ENCODE measurements around the gene MBD3L4.
A peak's percentile ranks its signal among the peaks of the same experiment; 100 is the strongest.
"Not testable (repeated sequence)": the region's sequence is repeated elsewhere in the genome, so short reads cannot be mapped to it uniquely, and the experiment has no call there.

The MBD3L4 gene

DNA sequence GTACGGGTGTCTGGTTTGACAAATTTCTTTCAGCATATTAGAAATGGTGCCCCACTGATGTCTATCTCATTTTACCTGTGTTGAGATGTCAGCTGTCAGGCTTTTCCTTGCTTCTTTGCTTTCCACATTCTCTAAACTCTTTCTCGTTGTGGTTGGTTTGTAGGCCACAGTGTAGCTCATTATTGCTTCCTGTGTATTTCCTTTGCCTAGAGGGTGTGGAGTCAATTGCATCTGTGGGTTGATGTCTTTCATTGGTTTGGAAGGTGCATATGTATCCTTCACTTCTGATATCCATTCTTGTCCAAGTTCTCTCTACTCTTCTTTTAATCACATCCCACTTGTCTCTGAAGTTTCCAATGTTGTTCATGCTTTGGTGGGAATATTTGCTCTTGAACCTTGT lies 1.6 kb upstream of the MBD3L4 start:
- DNase-seq = not testable (repeated sequence)

DNA sequence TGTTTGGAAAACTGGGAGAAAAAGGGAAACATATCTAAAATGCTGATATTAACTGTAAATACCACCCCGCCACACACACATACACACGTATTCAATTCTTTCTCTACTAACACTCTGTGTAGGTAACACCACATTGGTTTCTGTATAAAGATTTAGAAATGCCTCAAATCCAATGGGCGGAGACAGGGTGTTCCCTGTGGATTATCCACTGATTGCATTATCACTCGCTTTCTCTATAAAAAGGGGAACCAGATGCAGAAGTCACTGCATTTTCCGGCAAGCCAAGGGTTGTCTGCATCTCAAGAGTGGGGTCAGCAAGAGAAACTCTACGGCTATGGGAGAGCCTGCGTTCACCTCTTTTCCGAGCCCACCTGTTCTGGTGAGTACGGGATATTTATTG lies 9.7 kb downstream of the MBD3L4 start, which contains the start of gene MBD3L5:
MBD3L5 (plus strand) TSS at position 301 of the 400 bp plus-strand sequence; CDS start at position 335, 34 bp downstream.
- DNase-seq = not testable (repeated sequence)

DNA sequence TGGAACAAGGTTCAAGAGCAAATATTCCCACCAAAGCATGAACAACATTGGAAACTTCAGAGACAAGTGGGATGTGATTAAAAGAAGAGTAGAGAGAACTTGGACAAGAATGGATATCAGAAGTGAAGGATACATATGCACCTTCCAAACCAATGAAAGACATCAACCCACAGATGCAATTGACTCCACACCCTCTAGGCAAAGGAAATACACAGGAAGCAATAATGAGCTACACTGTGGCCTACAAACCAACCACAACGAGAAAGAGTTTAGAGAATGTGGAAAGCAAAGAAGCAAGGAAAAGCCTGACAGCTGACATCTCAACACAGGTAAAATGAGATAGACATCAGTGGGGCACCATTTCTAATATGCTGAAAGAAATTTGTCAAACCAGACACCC lies 11.2 kb downstream of the MBD3L4 start:
- DNase-seq = not testable (repeated sequence)

DNA sequence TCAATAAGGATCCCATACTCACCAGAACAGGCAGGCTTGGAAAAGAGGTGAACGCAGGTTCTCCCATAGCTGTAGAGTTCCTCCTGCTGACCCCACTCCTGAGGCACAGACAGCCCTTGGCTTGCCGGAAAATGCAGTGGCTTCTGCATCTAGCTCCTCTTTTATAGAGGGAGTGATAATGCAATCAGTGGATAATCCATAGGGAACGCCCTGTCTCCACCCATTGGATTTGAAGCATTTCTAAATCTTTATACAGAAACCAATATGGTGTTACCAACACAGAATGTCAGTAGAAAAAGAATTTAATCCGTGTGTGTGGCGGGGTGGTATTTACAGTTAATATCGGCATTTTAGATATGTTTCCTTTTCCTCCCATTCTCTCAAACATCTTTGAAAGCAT lies 18.6 kb downstream of the MBD3L4 start, which contains the start of gene MBD3L2B:
MBD3L2B (minus strand) TSS at position 101 of the 400 bp plus-strand sequence; CDS start at position 67, 34 bp downstream.
- not testable (repeated sequence) for DNase-seq

DNA sequence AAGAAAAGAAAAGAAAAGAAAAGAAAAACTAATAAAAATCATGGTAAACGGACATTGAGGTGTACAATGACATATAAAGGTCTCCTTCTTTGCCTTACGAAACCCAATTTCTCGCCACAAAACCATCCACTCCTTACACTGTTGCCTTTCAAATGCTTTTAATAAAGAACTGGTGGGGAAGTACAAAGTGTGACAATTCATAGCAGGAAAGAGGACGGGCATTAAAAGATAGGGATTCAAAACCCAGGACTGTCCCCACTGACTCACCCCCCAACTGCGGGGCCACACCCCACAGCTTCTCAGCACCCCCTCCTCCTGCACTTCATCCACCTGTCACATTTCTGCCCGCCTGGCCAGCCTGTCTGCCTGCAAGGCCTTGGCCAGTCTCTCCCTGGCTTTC lies 21.2 kb downstream of the MBD3L4 start:
- DNase-seq = no peak

DNA sequence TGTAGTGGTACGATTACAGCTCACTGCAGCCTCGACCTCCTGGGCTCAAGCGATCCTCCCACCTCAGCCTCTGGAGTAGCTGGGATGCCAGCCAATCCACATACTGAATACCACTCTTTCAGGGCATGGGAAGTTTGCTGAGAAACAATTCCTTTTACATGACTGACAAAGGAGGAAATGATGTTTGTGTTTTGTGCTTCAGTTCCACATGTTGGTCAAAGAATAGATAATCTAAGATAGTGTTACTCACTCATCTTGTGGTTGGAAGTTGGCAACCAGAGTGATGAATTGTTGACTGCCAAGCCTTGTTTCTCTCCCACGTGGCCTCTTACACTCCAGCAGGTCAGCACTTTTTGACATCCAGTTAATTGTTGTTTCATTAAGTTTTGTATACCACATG lies 26.3 kb downstream of the MBD3L4 start:
- peak; percentile 11 for DNase-seq

DNA sequence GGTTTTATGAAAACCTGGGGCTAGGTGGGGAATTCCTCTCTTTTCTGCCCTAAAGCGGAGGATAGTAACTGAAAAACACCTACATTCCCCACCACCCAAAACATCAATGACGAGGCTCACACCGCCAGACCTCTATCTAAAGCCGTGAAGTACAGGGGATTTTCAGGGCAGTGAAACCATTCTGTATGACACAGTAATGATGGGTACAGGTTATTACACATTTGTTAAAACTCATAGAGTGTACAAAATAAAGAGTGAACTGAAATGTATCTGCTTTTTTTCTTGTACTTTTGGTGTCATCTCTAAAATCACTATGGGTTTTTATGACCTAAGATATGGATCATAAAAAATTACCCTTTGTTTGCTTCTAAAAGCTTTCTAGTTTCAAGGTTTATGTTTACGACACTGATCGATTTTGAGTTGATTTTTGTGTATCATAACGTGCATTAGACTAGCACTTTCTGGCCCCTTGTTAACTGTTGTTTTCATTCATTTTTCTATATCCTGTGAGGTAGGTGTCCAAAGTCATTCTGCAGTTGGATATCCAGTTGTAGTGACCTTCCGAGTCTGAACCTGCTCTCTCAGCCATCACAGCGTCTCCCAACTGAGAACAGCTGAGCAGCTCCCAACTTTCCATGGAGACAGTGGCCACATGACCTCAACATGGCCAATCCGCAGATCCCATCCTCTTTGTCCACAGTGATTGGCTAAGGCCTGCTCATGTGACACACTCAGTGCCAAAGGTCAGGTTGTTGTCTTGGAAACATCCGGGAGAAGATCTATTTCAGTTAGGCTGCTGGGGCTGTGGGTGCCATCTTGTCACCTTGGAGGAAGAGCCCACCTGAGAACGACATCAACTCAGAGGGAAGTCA lies 29.0 kb downstream of the MBD3L4 start:
- no peak for DNase-seq

DNA sequence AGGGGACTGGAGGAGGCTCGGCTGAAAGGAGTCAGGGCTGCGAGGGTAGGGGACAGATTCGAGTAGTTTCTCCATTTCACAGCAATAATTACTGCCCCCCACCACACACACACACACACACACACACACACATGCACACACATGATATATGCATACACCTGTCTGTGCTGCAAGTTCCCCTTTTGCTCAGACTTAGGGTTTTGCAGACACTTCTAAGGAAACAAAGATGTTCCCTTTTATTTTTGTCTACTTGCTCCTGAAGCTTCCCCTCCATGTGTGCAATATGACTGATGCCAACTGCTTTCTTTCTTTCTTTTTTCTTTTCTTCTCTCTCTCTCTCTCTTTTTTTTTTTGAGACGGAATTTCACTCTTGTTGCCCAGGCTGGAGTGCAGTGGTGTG lies 32.1 kb downstream of the MBD3L4 start:
- no peak for DNase-seq

GRCh38 chr19:7006135-7006704 lies 33.8 kb downstream of the MBD3L4 start:
- no peak for DNase-seq

DNA sequence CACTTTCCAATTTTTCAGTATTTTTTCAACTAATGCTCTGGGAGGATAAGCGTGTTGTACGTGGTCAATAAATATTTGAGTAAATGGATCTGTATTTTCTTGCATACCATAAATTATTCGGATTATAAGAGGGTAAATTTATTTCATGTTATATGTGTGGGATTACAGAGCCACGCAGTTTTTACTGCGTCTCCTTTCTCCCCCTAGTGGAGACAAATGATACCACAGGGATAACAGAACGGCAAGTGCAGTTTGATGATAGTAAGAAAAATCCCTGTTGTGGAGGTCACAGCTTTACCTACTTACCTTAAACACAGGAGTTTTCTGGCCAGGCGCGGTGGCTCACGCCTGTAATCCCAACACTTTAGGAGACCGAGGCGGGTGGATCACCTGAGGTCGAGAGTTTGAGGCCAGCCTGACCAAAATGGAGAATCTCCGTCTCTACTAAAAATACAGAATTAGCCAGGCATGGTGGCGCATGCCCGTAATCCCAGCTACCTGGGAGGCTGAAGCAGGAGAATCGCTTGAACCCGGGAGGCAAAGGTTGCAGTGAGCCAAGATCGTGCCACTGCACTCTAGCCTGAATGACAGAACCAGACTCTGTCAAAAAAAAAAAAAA lies 35.6 kb downstream of the MBD3L4 start:
- DNase-seq = no peak

DNA sequence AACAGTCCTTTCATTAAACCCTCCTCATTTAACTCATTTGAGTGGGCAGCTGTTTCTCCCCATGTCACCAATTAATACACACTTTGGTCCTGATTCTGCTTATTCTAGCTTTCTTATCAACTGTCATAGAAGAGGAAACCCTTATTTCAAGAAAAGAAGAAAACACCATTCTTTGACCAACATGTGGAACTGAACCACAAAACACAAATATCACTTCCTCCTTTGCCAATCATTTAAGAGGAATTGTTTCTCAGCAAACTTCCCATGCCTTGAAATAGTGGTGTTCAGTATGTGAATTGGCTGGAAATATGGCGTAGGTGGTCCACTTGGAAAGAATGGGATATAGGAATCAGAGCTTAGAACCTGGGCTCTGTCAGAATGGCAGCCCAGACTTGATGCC lies 39.2 kb downstream of the MBD3L4 start:
- DNase-seq = no peak

- DNase-seq = no peak
These were observed 39.6 kb downstream of the MBD3L4 start for GRCh38 chr19:7000333-7000732.

DNA sequence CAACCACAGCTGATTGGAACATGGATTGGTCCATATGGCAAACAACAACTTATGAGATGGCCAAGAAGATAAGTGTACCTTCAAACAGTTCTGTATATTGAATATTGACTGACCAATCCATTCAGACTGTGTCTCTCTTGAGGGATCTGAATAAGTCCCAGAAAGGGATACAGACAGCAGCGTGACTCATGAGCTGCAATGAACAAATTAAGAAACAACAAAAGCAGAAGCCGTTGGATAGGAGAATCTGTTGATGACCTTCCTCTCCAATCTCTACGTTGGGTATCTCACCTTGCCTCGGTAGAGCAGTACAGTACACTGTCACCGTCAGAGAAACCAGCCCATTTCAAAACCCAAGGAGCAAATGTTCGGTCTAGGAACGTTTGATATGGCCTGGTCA lies 40.0 kb downstream of the MBD3L4 start:
- DNase-seq = no peak

DNA sequence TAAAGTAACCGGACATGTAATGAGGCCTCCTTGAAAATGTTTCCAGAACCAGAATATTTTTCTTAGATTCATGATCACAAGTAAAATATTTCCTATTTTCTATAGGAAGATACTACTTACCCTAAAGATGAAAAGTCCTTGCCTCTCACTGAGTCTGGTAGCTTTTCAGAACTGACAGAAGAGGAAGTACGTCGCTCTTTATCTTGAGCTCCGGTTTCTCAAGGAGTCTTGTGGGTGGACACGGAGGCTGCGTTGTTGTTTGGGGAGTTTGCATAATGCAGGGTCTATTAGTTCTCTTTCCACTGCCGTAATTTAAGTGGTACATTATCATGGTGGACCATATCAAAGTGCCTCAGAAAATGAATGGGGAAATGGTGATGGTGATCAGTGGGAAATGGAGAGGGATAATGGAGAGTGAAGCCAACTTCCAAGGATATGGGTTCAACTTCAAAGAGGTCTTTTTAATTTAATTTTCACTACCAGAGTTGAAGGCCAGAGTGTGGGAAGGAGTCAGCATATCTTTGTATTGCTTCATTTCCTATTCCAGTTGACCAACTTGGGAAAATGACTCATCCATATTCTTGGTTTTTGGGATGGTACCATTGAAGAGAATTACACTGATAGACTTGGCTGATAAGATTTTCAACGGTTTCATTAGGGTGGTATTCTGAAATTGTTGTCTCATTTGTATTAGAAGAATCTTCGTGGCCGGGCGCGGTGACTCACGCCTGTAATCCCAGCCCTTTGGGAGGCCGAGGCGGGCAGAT lies 42.1 kb downstream of the MBD3L4 start:
- DNase-seq = no peak

DNA sequence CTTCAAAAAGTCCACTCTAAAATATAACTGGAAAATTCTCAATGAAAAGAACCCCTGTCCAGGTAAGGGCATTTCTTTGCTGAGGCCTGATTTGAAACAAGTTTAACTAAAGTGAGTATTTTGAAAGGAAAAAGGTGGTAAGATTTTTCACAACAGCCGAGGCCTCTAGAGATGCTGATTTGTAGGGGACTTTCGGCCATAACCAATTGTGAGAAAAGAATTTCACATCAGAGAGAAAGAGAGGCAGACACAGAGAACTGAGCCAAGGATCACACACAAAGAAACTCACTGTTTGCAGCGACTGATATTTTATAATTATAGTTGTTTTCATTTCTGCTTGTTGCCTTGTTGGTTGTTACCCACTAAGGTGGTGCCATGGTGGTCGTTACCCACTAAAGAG lies 43.2 kb downstream of the MBD3L4 start:
- no peak for DNase-seq

DNA sequence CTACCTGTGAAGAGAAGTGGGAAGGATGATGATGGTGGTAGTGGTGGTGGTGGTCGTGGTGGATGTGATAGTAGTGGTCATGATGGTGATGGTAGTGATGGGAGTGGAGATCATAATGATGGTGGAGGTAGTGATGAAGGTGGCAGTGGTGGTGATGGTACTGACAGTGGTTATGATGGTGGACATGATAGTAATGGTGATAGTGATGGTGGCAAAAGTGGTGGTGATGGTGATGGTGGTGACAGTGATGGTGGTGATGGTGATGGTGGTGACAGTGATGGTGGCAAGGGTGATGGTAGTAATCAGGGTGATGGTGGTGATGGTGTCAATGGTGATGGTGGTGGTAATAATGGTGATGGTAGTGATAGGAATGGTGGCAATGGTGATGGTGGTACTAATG lies 44.9 kb downstream of the MBD3L4 start:
- DNase-seq = no peak

DNA sequence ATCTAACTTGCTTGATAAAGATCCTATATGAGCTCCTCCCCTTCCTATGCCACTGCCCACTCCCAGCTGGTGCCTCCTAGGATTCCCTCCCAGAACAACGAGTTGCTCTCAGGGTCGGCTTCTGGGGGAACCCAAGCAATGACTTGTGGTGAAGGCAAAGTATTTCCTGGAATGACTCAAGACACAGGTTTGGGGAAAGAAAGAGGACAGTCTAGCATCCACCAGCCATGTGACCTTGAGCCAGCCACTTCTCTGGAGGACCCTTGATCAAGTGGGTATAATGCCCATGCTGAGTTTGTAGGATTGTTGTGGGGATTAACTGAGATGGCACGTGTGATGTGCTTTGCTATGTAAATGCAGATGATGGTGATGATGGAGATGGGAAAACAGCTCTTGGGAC lies 51.7 kb downstream of the MBD3L4 start:
- no peak for DNase-seq

GRCh38 chr19:6987850-6988249 lies 52.1 kb downstream of the MBD3L4 start:
- no peak for DNase-seq
